GM23248 (cell line): ENCODE data around the gene RIC8A.

Source experiments
- EZH2 ChIP-seq: fragments of 200-600 bp; sonication (generic); IDR thresholded peaks from 2 replicates; pipeline ENCODE4 v1.6.1; 2018; ENCODE audit warnings: antibody characterized with exemption, mild to moderate bottlenecking; ENCODE audit not compliant: insufficient read depth, poor library complexity, severe bottlenecking
- EZH2phosphoT487 ChIP-seq: fragments of 200-600 bp; sonication (generic); IDR thresholded peaks from 2 replicates; pipeline ENCODE4 v1.6.1; 2018; ENCODE audit warnings: antibody characterized with exemption, moderate library complexity, mild to moderate bottlenecking, low read depth; ENCODE audit not compliant: insufficient read depth

- TF ChIP-seq EZH2: no peak
- TF ChIP-seq EZH2phosphoT487: no peak
These were observed 11.5 kb downstream of the RIC8A start for GRCh38 chr11:218815-219593.
